HG03521 (cell line): ENCODE results near the gene DDX3X.
"Not testable (repeated sequence)": the region's sequence is repeated elsewhere in the genome, so short reads cannot be mapped to it uniquely, and the experiment has no call there.

Source experiments
- ATAC-seq: cut with Tn5 transposase; IDR thresholded peaks from one replicate; pipeline ENCODE4 v1.9.1; 2021; ENCODE audit warnings: mild to moderate bottlenecking, moderate library complexity; ENCODE audit not compliant: unreplicated experiment

DDX3X gene

GRCh38 chrX:41369152-41369551 is 35.2 kb downstream of the DDX3X start:
- no peak for ATAC-seq

GRCh38 chrX:41371575-41371974 is 37.6 kb downstream of the DDX3X start:
- not testable (repeated sequence) for ATAC-seq

GRCh38 chrX:41373989-41374606 is 40.1 kb downstream of the DDX3X start:
- no peak for ATAC-seq

- ATAC-seq = no peak
These were observed 43.7 kb downstream of the DDX3X start for GRCh38 chrX:41377624-41378023.

- no peak for ATAC-seq
These were observed 47.7 kb downstream of the DDX3X start for GRCh38 chrX:41381685-41382084.

GRCh38 chrX:41382714-41383645 is 49.0 kb downstream of the DDX3X start:
- no peak for ATAC-seq

GRCh38 chrX:41384051-41384705 is 50.2 kb downstream of the DDX3X start:
- ATAC-seq = no peak

- no peak for ATAC-seq
These were observed 52.4 kb downstream of the DDX3X start for GRCh38 chrX:41386222-41386990.

- ATAC-seq = no peak
These were observed 54.6 kb downstream of the DDX3X start for GRCh38 chrX:41388543-41388942.

GRCh38 chrX:41389311-41389888 is 55.4 kb downstream of the DDX3X start:
- ATAC-seq = no peak

- not testable (repeated sequence) for ATAC-seq
These were observed 56.6 kb downstream of the DDX3X start for GRCh38 chrX:41390576-41390975.

GRCh38 chrX:41391606-41392005 is 57.6 kb downstream of the DDX3X start:
- no peak for ATAC-seq

GRCh38 chrX:41394293-41394692 is 60.3 kb downstream of the DDX3X start:
- no peak for ATAC-seq

GRCh38 chrX:41397219-41397618 is 63.3 kb downstream of the DDX3X start:
- no peak for ATAC-seq

GRCh38 chrX:41397768-41398167 is 63.8 kb downstream of the DDX3X start:
- no peak for ATAC-seq

- not testable (repeated sequence) for ATAC-seq
These were observed 68.6 kb downstream of the DDX3X start for GRCh38 chrX:41402556-41402955.

- ATAC-seq = no peak
These were observed 71.6 kb downstream of the DDX3X start for GRCh38 chrX:41405551-41405950.

GRCh38 chrX:41406201-41406600 is 72.2 kb downstream of the DDX3X start:
- ATAC-seq = no peak

- no peak for ATAC-seq
These were observed 73.9 kb downstream of the DDX3X start for GRCh38 chrX:41407816-41408215.

GRCh38 chrX:41408576-41408975 is 74.6 kb downstream of the DDX3X start:
- ATAC-seq = no peak

GRCh38 chrX:41409006-41409405 is 75.0 kb downstream of the DDX3X start:
- no peak for ATAC-seq
